H1 (cell line): ENCODE results near the gene CPNE4. TPM values are rescaled to one million over a fixed set of nuclear protein-coding genes. Genes with fewer than 3 reads are reported as not detected.

Source experiments
- CTCF ChIA-PET: fragments of 300-600 bp; sonication (Branson Sonifier 250); formaldehyde crosslinking; loops from one replicate; lab custom pipeline; 2021; ENCODE audit not compliant: partially characterized antibody; lab: Charles Lee
- POLR2A ChIA-PET: fragments of 300-600 bp; sonication (Branson Sonifier 250); formaldehyde crosslinking; loops from one replicate; lab custom pipeline; 2021; ENCODE audit warnings: inconsistent platforms; ENCODE audit not compliant: partially characterized antibody; lab: Charles Lee
- DNase-seq, 2 experiments: peaks; one replicate each; pipeline versions ENCODE4 v3.0.0 to v3.0.0-alpha.2; 2010 to 2022; ENCODE audit warnings: low spot score in 2 of 2, low read depth in 1 of 2, mixed read lengths in 1 of 2
- FAIRE-seq: peaks from 2 replicates; lab custom pipeline; 2011; peaks lifted over from hg19 to GRCh38; lab: Jason Lieb, UNC
- H2AFZ ChIP-seq: 2 replicates; pipeline ENCODE4 v1.8.1; 2012; ENCODE audit warnings: low read length, inconsistent platforms
- H2AK5ac ChIP-seq: 2 replicates; pipeline ENCODE4 v1.6.1; 2013; ENCODE audit warnings: low read depth, low read length
- H2BK120ac ChIP-seq: replicated peaks from 2 replicates; pipeline ENCODE3; 2013; ENCODE audit warnings: low read depth, low read length, inconsistent platforms
- H2BK12ac ChIP-seq: 2 replicates; pipeline ENCODE4 v1.6.1; 2013; ENCODE audit warnings: low read depth, low read length
- H2BK15ac ChIP-seq: 2 replicates; pipeline ENCODE4 v1.6.1; 2013; ENCODE audit warnings: low read length
- H2BK20ac ChIP-seq: 2 replicates; pipeline ENCODE4 v1.6.1; 2013; ENCODE audit warnings: low read length
- H2BK5ac ChIP-seq: 2 replicates; pipeline ENCODE4 v1.6.1; 2013; ENCODE audit warnings: low read depth, low read length
- H3K14ac ChIP-seq: 2 replicates; pipeline ENCODE4 v1.6.1; 2013; ENCODE audit warnings: inconsistent platforms; ENCODE audit not compliant: insufficient read length
- H3K18ac ChIP-seq: 2 replicates; pipeline ENCODE4 v1.6.1; 2013; ENCODE audit warnings: low read length; ENCODE audit errors: extremely low read depth
- H3K23ac ChIP-seq: 2 replicates; pipeline ENCODE4 v1.6.1; 2013; ENCODE audit warnings: inconsistent platforms; ENCODE audit not compliant: insufficient read length
- H3K23me2 ChIP-seq: 2 replicates; pipeline ENCODE4 v1.6.1; 2013; ENCODE audit warnings: low read depth, low read length
- H3K27ac ChIP-seq: 2 replicates; pipeline ENCODE4 v1.6.1; 2011; ENCODE audit warnings: low read depth, low read length, inconsistent platforms
- H3K27me3 ChIP-seq, 4 experiments: replicated peaks in 1 of 4; 1 replicate in 1 of 4; 2 replicates in 3 of 4; pipeline versions ENCODE4 v1.6.1 to v1.8.1; 2011 to 2013; ENCODE audit warnings: low read length in 3 of 4, mild to moderate bottlenecking in 3 of 4, inconsistent platforms in 2 of 4, mixed read lengths in 2 of 4, moderate library complexity in 1 of 4; ENCODE audit not compliant: control insufficient read depth in 3 of 4, insufficient read depth in 3 of 4; ENCODE audit errors: extremely low read depth in 1 of 4
- H3K36me3 ChIP-seq, 4 experiments: 2 replicates each; pipeline versions ENCODE4 v1.6.1 to v1.8.1; 2011 to 2013; ENCODE audit warnings: mild to moderate bottlenecking in 4 of 4, low read length in 3 of 4, moderate library complexity in 2 of 4, control low read depth in 1 of 4, inconsistent platforms in 1 of 4; ENCODE audit not compliant: insufficient read depth in 4 of 4, control insufficient read depth in 2 of 4
- H3K4ac ChIP-seq: replicated peaks from 2 replicates; pipeline ENCODE3; 2013; ENCODE audit warnings: low read length, low read depth, mixed read lengths, inconsistent platforms; ENCODE audit not compliant: insufficient read length
- H3K4me1 ChIP-seq, 4 experiments: replicated peaks in 1 of 4; 1 replicate in 1 of 4; 2 replicates in 3 of 4; pipeline versions ENCODE4 v1.6.1 to v1.8.1; 2011 to 2013; ENCODE audit warnings: low read length in 3 of 4, inconsistent platforms in 2 of 4, mixed read lengths in 1 of 4; ENCODE audit not compliant: insufficient read depth in 4 of 4, control insufficient read depth in 3 of 4
- H3K4me2 ChIP-seq, 2 experiments: 2 replicates each; pipeline versions ENCODE4 v1.6.1 to v1.8.1; 2011 to 2013; ENCODE audit warnings: low read depth in 2 of 2, low read length in 2 of 2, control low read depth in 1 of 2, inconsistent platforms in 1 of 2, mild to moderate bottlenecking in 1 of 2; ENCODE audit not compliant: insufficient read depth in 1 of 2
- H3K4me3 ChIP-seq, 4 experiments: fragments of 200-600, 300-600 bp in 1 of 4; sonication (generic), shearing (Covaris generic), sonication (Bioruptor Twin) in 1 of 4; 2 replicates each; pipeline versions ENCODE4 v1.5.1 to v1.8.1; 2011 to 2016; ENCODE audit warnings: low read length in 4 of 4, low read depth in 3 of 4, control low read depth in 2 of 4, inconsistent platforms in 2 of 4, mild to moderate bottlenecking in 2 of 4, mixed read lengths in 1 of 4, moderate library complexity in 1 of 4; ENCODE audit not compliant: insufficient read depth in 2 of 4; ENCODE audit errors: extremely low read depth in 1 of 4
- H3K56ac ChIP-seq: replicated peaks from 2 replicates; pipeline ENCODE3; 2013; ENCODE audit warnings: low read depth, mild to moderate bottlenecking, mixed read lengths, low read length, inconsistent platforms; ENCODE audit not compliant: insufficient read length
- H3K79me1 ChIP-seq: 2 replicates; pipeline ENCODE4 v1.6.1; 2013; ENCODE audit warnings: low read depth, low read length, control low read depth
- H3K79me2 ChIP-seq, 2 experiments: 2 replicates each; pipeline versions ENCODE4 v1.6.1 to v1.8.1; 2012 to 2013; ENCODE audit warnings: low read length in 2 of 2, mild to moderate bottlenecking in 2 of 2, inconsistent platforms in 1 of 2; ENCODE audit not compliant: insufficient read depth in 2 of 2, control insufficient read depth in 1 of 2
- H3K9ac ChIP-seq, 4 experiments: replicated peaks in 1 of 4; 1 replicate in 1 of 4; 2 replicates in 3 of 4; pipeline versions ENCODE4 v1.6.1 to v1.8.1; 2011 to 2013; ENCODE audit warnings: low read depth in 3 of 4, low read length in 3 of 4, control low read depth in 2 of 4, mild to moderate bottlenecking in 2 of 4, moderate library complexity in 2 of 4, inconsistent platforms in 1 of 4; ENCODE audit errors: extremely low read depth in 1 of 4
- H3K9me3 ChIP-seq, 2 experiments: 2 replicates each; pipeline versions ENCODE4 v1.6.1 to v1.8.1; 2012 to 2013; ENCODE audit warnings: mild to moderate bottlenecking in 2 of 2, moderate library complexity in 2 of 2, control low read depth in 1 of 2, inconsistent platforms in 1 of 2, low read depth in 1 of 2, low read length in 1 of 2, mixed read lengths in 1 of 2; ENCODE audit not compliant: insufficient read depth in 2 of 2
- H4K20me1 ChIP-seq, 2 experiments: replicated peaks in 1 of 2; 2 replicates each; pipeline versions ENCODE3 to v1.8.1; 2011 to 2013; ENCODE audit warnings: inconsistent platforms in 2 of 2, low read length in 2 of 2, mild to moderate bottlenecking in 1 of 2; ENCODE audit not compliant: insufficient read depth in 2 of 2, control insufficient read depth in 1 of 2
- H4K5ac ChIP-seq: 2 replicates; pipeline ENCODE4 v1.6.1; 2013; ENCODE audit warnings: low read length, low read depth, mixed read lengths, inconsistent platforms; ENCODE audit not compliant: insufficient read length
- H4K8ac ChIP-seq: 2 replicates; pipeline ENCODE4 v1.8.0; 2013; ENCODE audit warnings: mild to moderate bottlenecking, moderate library complexity, low read length, inconsistent platforms; ENCODE audit not compliant: insufficient read depth; ENCODE audit errors: extremely low read depth
- H4K91ac ChIP-seq: replicated peaks from 2 replicates; pipeline ENCODE3; 2013; ENCODE audit warnings: low read length, mixed read lengths, inconsistent platforms; ENCODE audit not compliant: insufficient read length
- CBX8 ChIP-seq: fragments of 300-800, 300-1000 bp; sonication (generic); IDR thresholded peaks from 2 replicates; pipeline ENCODE4 v1.7.1; 2016; ENCODE audit warnings: low read depth, low read length, borderline replicate concordance
- CTBP2 ChIP-seq: IDR thresholded peaks from 2 replicates; pipeline ENCODE4 v1.7.0; 2011; ENCODE audit warnings: borderline replicate concordance, mild to moderate bottlenecking, moderate library complexity, mixed read lengths, low read length; ENCODE audit not compliant: insufficient read depth, insufficient read length
- KDM1A ChIP-seq: fragments of 200-600, 300-600 bp; sonication (generic); IDR thresholded peaks from 2 replicates; pipeline ENCODE4 v1.7.1; 2016; ENCODE audit warnings: mild to moderate bottlenecking, low read length, borderline replicate concordance
- POLR2AphosphoS5 ChIP-seq: IDR thresholded peaks from 2 replicates; pipeline ENCODE4 v1.6.1; 2011; ENCODE audit warnings: low read depth, low read length
- RFX5 ChIP-seq: IDR thresholded peaks from 2 replicates; pipeline ENCODE4 v1.6.1; 2011; ENCODE audit warnings: low read depth, low read length, improper control_type of control experiment, borderline replicate concordance
- SIX5 ChIP-seq: IDR thresholded peaks from 2 replicates; pipeline ENCODE4 v1.6.1; 2011; ENCODE audit warnings: mild to moderate bottlenecking, low read depth, low read length
- TAF7 ChIP-seq: optimal IDR thresholded peaks from 2 replicates; pipeline ENCODE3; 2011; ENCODE audit warnings: low read depth, mild to moderate bottlenecking, inconsistent platforms, low read length, moderate library complexity, borderline replicate concordance
- TEAD4 ChIP-seq: IDR thresholded peaks from 2 replicates; pipeline ENCODE4 v1.6.1; 2012; ENCODE audit warnings: low read depth, low read length, inconsistent platforms, mixed read lengths
- ZNF274 ChIP-seq: IDR thresholded peaks from 2 replicates; pipeline ENCODE4 v1.7.0; 2012; ENCODE audit warnings: low read length, borderline replicate concordance; ENCODE audit errors: extremely low read depth
- WGBS, 2 experiments: shearing (Covaris generic) in 1 of 2; methylation state at CpG; one replicate each; pipeline versions ENCODE4 v1.1.6 to v1.1.7; 2013 to 2015; ENCODE audit warnings: low lambda C conversion rate in 2 of 2, mixed read lengths in 2 of 2, inconsistent platforms in 1 of 2, low coverage in 1 of 2, missing lambda C conversion rate in 1 of 2; ENCODE audit not compliant: insufficient replicate concordance in 2 of 2, insufficient coverage in 1 of 2, insufficient read length in 1 of 2; ENCODE audit errors: extremely low coverage in 1 of 2, missing lambda C conversion rate in 1 of 2; 5-methylcytosine and 5-hydroxymethylcytosine counted together
- polyA plus RNA-seq, 7 experiments: library from polyadenylated mRNA; depleted of rRNA in 3 of 7; stranded (reverse) in 5 of 7; unstranded in 2 of 7; fragments of >200 nt in 5 of 7; fragments of 200-250 nt in 2 of 7; gene quantifications; 1 replicate in 5 of 7; 2 replicates in 1 of 7; 4 replicates in 1 of 7; pipeline versions ENCODE4 v1.2.1 to v1.2.3, GENCODE V29; 2011 to 2013; ENCODE audit warnings: missing spikeins in 2 of 7, mixed read lengths in 2 of 7
- total RNA-seq: library from RNA; stranded (reverse); fragmentation: NEBNext Ultra II Directional; extraction: Animal tissue kit (Norgen Biotek cat#: 25700); gene quantifications from 2 replicates; pipeline ENCODE4 v1.2.1, GENCODE V29; 2021

Gene CPNE4
- total and polyA plus RNA-seq, 2 of the 8 experiments (the other 6 are each of a cell fraction or from before 2014, with no cell fraction given): 0.82 to 3.8 TPM

- DNase-seq: no peak
- TF ChIP-seq POLR2AphosphoS5: no peak
- no peak for TF ChIP-seq TEAD4
- no peak for TF ChIP-seq ZNF274
- TF ChIP-seq RFX5: no peak
- no peak for TF ChIP-seq TAF7
- TF ChIP-seq CTBP2: no peak
- TF ChIP-seq SIX5: no peak
- no peak for TF ChIP-seq KDM1A
- TF ChIP-seq CBX8: no peak
Observed at GRCh38 chr3:131705099-131705498, 329.7 kb downstream of the CPNE4 start.

More at GRCh38 chr3:131705099-131705498, 329.7 kb downstream of the CPNE4 start:
- Histone ChIP-seq H3K36me3 (no peaks in the 10 kb centered on the region), H3K23ac (no peak overlapping the region), H3K27ac (no peak overlapping the region), H4K20me1 (no peaks in the 10 kb centered on the region), H2BK120ac (no peak overlapping the region), H3K4ac (no peak overlapping the region), H3K23me2 (peaks cover 2% of the 10 kb centered on the region; the same call in 1 of the 2 replicates), H2BK20ac (no peak overlapping the region), H2BK12ac (no peak overlapping the region), H3K79me2 (no peaks in the 10 kb centered on the region), H3K4me2 (no peak overlapping the region; a peak in 1 of 4 replicates), H2BK5ac (no peak overlapping the region), H3K14ac (no peak overlapping the region), H3K18ac (no peak overlapping the region), H3K27me3 (no peaks in the 10 kb centered on the region), H4K5ac (no peak overlapping the region), H2AFZ (0 out of 2 replicates have a peak overlapping the region, but pooled peaks have one; percentile 46), H3K56ac (no peak overlapping the region), H3K4me1 (peaks cover 0 to 9% (median 5%) of the 10 kb centered on the region in 4 experiments; a peak in 5 of 7 replicates), H3K4me3 (no peak overlapping the region), H3K9me3 (peaks cover 3 to 4% of the 10 kb centered on the region in 2 experiments; a peak in 1 of 4 replicates), H2BK15ac (no peak overlapping the region), H3K9ac (no peak overlapping the region), H2AK5ac (no peak overlapping the region), H3K79me1 (no peaks in the 10 kb centered on the region), H4K91ac (no peak overlapping the region), H4K8ac (no peak overlapping the region)
- 77% methylated on average over 1 of the region's 1 CpG; no CpG with 5 or more reads in 1 of the 2 experiments for WGBS, 2 experiments
- no peak for FAIRE-seq
- POLR2A ChIA-PET: no interaction called here
- CTCF ChIA-PET: no interaction called here
